ENCODE data around the gene HMCN2.

The HMCN2 gene

DNA sequence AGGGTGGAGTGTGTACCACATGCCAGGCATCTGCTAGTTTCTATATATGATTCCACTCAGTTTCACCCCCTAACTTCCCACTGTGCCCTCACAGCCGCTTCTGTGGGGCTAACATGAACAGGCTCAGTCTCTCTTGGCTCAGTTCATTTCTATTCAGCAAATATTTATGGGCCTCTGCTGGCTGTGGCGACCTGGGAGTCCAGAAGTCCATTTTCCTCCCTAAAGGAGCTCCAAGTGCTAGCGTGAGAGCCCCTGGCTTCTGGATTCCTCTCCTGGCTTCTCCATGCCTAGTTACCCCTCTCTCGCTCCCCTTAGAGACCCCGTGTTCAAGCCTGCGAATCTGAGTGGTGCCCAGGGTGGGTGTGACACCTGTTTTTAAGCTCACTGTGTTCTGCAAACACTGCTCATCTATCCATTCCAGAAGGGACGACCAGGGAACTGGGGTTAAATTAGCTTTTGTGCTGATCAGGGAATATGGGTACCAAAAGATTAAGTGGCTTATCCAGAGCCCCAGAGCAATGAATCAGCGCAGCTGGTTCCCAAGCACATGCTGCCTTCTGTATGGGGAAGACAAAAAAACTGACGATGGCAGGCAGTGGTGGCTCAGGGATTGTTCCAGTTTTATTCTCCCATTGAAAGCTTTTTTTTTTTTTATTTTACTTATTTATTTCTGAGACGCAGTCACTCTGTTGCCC is 57.6 kb downstream of the HMCN2 start:
- TF ChIP-seq, protein P1, sequence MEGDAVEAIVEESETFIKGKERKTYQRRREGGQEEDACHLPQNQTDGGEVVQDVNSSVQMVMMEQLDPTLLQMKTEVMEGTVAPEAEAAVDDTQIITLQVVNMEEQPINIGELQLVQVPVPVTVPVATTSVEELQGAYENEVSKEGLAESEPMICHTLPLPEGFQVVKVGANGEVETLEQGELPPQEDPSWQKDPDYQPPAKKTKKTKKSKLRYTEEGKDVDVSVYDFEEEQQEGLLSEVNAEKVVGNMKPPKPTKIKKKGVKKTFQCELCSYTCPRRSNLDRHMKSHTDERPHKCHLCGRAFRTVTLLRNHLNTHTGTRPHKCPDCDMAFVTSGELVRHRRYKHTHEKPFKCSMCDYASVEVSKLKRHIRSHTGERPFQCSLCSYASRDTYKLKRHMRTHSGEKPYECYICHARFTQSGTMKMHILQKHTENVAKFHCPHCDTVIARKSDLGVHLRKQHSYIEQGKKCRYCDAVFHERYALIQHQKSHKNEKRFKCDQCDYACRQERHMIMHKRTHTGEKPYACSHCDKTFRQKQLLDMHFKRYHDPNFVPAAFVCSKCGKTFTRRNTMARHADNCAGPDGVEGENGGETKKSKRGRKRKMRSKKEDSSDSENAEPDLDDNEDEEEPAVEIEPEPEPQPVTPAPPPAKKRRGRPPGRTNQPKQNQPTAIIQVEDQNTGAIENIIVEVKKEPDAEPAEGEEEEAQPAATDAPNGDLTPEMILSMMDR (conservative IDR thresholded peaks at IDR 0.05) = no peak
- no peak overlapping the region for H3K27ac ChIP-seq

DNA sequence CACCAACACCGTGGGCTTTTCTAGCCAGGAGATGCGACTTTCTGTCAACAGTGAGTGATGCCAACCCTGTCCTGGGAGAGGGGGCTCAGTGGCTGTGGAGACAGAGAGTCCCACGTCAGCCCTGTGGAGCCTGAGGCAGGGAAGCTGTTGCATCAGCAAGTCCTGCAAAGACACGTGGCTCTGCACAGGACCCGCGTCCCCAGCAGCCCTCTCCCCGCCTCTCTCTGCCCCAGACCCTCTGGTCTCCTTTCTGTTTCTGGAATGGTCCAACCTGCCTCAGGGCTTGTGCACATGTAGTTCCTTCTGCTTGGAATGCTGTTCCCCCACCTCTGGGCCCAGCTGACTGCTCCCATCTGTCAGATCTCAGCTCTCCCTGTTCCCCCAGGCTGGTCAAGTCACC is 60.4 kb downstream of the HMCN2 start:
- no peak for TF ChIP-seq ZFX (IDR thresholded peaks at IDR 0.05)
- TF ChIP-seq, protein P1 (conservative IDR thresholded peaks at IDR 0.05) = no peak
- H3K27ac ChIP-seq = no peak overlapping the region

DNA sequence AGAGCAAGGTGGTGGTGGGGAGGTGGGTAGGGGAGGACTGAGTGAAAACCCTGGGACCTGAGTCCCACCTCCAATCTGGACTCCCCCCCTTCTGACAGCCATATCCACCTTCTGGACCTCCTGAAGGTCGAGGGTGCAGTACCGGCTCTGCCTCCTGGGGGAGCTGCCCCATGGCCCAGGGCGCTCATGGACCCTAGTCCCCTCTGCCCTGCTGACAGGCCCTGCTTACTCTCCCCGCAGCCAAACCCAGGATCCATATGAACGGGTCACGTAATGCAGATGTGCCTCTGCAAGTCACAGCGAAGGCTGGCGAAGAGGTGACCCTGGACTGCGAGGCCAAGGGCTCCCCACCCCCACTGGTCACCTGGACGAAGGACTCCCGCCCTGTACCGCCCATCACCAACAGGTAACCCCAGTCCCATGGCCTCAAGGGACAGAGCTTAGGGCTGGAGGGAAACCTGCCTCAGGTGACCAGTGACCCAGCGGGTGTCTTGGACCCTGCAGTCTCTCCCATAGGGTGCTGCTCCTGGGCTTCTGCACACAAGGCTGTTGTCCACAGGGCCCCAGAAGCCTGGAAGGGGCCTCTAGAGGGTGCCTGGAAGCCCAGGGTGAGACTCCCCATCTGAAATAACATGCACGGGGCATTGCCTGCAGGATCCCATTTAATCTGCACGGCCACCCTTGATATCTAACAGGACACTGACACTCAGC is 61.7 kb downstream of the HMCN2 start:
- H3K27ac ChIP-seq = no peak overlapping the region
- no peak for TF ChIP-seq ZFX (IDR thresholded peaks at IDR 0.05)
- TF ChIP-seq, protein P1 (conservative IDR thresholded peaks at IDR 0.05) = no peak; the same call in 1 of the 2 replicates

DNA sequence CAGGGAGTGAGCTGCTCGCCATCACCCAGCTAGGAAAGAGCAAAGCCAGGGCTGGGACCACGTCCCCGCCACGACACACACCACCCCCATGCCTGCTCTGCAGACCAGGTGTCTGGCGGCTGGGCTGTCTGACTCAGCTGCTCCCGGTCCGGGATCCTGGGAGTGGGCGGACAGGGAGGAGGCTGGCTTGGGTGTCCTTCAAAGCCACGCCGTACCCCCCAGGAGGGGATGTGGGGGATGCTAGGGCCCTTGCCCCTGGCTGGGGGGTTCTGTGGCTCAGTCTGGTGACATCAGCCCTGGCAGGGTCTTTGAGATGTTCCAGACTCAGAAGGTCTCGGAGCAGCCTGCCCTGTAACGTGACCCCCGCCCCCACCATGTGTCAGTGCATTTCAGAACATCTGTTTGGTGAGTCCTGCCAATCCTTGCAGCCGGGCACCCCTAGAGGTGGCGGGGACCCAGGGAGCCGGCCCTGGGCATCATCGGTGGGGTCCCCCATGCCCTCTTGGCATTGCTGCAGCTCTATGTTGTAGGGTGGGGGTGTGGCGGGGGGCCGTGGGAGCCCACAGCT is 62.3 kb downstream of the HMCN2 start:
- no peak overlapping the region for H3K27ac ChIP-seq
- TF ChIP-seq, protein P1 (conservative IDR thresholded peaks at IDR 0.05) = no peak
- no peak for TF ChIP-seq ZFX (IDR thresholded peaks at IDR 0.05)

DNA sequence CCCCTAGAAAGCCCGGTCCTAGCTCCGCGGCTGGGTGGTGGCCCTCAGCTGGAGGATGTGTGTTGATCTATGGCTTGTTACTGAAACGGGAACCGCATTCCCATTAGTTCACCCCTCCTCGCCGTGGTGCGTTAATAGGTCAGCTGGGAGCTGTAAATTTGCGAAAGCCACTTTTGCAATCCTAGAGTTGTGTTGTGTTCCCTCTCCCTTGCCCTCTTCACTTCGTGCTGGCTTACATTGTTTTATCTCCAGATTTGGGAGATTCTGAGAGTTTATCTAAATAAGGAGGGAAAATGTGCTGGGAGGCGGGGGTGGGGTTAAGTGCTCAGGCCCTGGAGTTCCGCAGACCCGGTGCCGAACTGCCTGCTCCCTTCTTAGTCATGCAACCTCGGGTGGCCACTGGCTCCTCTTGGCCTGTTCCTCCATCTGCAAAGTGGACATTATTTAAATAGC is 62.8 kb downstream of the HMCN2 start:
- TF ChIP-seq, protein P1 (conservative IDR thresholded peaks at IDR 0.05) = no peak
- no peak for TF ChIP-seq ZFX (IDR thresholded peaks at IDR 0.05)
- no peak overlapping the region for H3K27ac ChIP-seq

DNA sequence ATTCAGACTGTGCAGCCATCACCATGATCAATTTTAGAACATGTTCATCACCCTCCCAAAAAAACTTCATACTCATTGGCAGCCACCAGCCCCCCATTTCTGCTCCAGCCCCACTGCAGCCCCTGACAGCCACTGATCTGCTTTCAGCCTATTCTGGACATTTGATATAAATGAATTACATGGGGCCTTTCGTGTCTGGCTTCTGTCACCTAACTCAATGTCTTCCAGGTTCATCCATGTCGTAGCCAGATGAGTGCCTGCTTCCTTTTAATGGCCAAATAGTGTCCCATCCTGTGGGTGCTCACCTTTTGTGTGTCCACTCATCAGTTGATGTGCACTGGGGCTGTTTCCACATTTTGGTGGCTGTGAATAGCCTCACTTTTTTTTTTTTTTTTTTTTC is 63.5 kb downstream of the HMCN2 start:
- no peak for TF ChIP-seq ZFX (IDR thresholded peaks at IDR 0.05)
- TF ChIP-seq, protein P1 (conservative IDR thresholded peaks at IDR 0.05) = no peak
- no peak overlapping the region for H3K27ac ChIP-seq
